K562 (cell line): ENCODE results near the gene PHACTR2. TPM values are rescaled to one million over a fixed set of nuclear protein-coding genes. Genes with fewer than 3 reads are reported as not detected.

Experiments used
- polyA plus RNA-seq, 8 experiments: library from polyadenylated mRNA; depleted of rRNA in 4 of 8; stranded (reverse) in 5 of 8; unstranded in 3 of 8; fragments of >200 nt; fragmentation: Nextera tagmentation in 2 of 8; fragmentation: Illumina TruSeq in 1 of 8; extraction: Ambion mirVana in 2 of 8; extraction: Trizol in 1 of 8; gene quantifications; 2 replicates each; pipeline versions ENCODE4 v1.2.1 to v1.2.3, GENCODE V29; 2011 to 2014; ENCODE audit warnings: inconsistent platforms in 1 of 8, missing spikeins in 1 of 8
- total RNA-seq, 7 experiments: library from RNA; depleted of rRNA in 6 of 7; stranded (reverse); fragments of >200 nt in 6 of 7; fragmentation: Illumina TruSeq in 2 of 7; extraction: Trizol in 2 of 7; gene quantifications; 2 replicates each; pipeline versions ENCODE4 v1.2.1 to v1.2.3, GENCODE V29; 2011 to 2021; ENCODE audit warnings: low replicate concordance in 1 of 7
- TF ChIP-seq, protein P1 (sequence below): fragments of 450-650 bp; IDR thresholded peaks from 2 replicates; pipeline ENCODE4 v1.6.1; 2016; ENCODE audit warnings: mild to moderate bottlenecking, moderate library complexity

Gene PHACTR2
- total and polyA plus RNA-seq, 9 of the 15 experiments (the other 6 are each of a cell fraction or from before 2014, with no cell fraction given) = 5.3 to 52.5 (median 22.9) TPM

DNA sequence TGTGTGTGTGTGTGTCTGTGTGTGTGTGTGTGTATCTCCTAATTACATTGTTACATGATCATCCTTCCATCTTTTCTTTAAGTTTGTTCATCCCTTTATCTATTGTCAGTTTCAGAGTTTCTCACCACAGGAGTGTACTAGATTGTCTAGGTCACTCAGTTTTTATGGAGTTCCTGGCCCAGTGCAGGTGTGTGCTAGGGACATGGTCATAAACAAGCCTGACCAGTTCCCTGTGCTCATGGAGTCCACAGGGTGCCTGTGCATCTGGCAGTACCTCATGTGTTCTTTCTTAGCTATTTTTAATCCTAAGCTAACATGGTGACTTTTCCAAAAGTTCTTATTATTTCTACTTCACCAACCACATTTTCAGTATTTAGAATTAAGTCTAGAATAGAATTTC is 43.9 kb downstream of the PHACTR2 start (continued):
- TF ChIP-seq, protein P1, sequence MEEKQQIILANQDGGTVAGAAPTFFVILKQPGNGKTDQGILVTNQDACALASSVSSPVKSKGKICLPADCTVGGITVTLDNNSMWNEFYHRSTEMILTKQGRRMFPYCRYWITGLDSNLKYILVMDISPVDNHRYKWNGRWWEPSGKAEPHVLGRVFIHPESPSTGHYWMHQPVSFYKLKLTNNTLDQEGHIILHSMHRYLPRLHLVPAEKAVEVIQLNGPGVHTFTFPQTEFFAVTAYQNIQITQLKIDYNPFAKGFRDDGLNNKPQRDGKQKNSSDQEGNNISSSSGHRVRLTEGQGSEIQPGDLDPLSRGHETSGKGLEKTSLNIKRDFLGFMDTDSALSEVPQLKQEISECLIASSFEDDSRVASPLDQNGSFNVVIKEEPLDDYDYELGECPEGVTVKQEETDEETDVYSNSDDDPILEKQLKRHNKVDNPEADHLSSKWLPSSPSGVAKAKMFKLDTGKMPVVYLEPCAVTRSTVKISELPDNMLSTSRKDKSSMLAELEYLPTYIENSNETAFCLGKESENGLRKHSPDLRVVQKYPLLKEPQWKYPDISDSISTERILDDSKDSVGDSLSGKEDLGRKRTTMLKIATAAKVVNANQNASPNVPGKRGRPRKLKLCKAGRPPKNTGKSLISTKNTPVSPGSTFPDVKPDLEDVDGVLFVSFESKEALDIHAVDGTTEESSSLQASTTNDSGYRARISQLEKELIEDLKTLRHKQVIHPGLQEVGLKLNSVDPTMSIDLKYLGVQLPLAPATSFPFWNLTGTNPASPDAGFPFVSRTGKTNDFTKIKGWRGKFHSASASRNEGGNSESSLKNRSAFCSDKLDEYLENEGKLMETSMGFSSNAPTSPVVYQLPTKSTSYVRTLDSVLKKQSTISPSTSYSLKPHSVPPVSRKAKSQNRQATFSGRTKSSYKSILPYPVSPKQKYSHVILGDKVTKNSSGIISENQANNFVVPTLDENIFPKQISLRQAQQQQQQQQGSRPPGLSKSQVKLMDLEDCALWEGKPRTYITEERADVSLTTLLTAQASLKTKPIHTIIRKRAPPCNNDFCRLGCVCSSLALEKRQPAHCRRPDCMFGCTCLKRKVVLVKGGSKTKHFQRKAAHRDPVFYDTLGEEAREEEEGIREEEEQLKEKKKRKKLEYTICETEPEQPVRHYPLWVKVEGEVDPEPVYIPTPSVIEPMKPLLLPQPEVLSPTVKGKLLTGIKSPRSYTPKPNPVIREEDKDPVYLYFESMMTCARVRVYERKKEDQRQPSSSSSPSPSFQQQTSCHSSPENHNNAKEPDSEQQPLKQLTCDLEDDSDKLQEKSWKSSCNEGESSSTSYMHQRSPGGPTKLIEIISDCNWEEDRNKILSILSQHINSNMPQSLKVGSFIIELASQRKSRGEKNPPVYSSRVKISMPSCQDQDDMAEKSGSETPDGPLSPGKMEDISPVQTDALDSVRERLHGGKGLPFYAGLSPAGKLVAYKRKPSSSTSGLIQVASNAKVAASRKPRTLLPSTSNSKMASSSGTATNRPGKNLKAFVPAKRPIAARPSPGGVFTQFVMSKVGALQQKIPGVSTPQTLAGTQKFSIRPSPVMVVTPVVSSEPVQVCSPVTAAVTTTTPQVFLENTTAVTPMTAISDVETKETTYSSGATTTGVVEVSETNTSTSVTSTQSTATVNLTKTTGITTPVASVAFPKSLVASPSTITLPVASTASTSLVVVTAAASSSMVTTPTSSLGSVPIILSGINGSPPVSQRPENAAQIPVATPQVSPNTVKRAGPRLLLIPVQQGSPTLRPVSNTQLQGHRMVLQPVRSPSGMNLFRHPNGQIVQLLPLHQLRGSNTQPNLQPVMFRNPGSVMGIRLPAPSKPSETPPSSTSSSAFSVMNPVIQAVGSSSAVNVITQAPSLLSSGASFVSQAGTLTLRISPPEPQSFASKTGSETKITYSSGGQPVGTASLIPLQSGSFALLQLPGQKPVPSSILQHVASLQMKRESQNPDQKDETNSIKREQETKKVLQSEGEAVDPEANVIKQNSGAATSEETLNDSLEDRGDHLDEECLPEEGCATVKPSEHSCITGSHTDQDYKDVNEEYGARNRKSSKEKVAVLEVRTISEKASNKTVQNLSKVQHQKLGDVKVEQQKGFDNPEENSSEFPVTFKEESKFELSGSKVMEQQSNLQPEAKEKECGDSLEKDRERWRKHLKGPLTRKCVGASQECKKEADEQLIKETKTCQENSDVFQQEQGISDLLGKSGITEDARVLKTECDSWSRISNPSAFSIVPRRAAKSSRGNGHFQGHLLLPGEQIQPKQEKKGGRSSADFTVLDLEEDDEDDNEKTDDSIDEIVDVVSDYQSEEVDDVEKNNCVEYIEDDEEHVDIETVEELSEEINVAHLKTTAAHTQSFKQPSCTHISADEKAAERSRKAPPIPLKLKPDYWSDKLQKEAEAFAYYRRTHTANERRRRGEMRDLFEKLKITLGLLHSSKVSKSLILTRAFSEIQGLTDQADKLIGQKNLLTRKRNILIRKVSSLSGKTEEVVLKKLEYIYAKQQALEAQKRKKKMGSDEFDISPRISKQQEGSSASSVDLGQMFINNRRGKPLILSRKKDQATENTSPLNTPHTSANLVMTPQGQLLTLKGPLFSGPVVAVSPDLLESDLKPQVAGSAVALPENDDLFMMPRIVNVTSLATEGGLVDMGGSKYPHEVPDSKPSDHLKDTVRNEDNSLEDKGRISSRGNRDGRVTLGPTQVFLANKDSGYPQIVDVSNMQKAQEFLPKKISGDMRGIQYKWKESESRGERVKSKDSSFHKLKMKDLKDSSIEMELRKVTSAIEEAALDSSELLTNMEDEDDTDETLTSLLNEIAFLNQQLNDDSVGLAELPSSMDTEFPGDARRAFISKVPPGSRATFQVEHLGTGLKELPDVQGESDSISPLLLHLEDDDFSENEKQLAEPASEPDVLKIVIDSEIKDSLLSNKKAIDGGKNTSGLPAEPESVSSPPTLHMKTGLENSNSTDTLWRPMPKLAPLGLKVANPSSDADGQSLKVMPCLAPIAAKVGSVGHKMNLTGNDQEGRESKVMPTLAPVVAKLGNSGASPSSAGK = no peak
